ENCODE results near the gene CKAP2.
"Not testable (repeated sequence)": the region's sequence is repeated elsewhere in the genome, so short reads cannot be mapped to it uniquely, and the experiment has no call there.

The CKAP2 gene, protein sequence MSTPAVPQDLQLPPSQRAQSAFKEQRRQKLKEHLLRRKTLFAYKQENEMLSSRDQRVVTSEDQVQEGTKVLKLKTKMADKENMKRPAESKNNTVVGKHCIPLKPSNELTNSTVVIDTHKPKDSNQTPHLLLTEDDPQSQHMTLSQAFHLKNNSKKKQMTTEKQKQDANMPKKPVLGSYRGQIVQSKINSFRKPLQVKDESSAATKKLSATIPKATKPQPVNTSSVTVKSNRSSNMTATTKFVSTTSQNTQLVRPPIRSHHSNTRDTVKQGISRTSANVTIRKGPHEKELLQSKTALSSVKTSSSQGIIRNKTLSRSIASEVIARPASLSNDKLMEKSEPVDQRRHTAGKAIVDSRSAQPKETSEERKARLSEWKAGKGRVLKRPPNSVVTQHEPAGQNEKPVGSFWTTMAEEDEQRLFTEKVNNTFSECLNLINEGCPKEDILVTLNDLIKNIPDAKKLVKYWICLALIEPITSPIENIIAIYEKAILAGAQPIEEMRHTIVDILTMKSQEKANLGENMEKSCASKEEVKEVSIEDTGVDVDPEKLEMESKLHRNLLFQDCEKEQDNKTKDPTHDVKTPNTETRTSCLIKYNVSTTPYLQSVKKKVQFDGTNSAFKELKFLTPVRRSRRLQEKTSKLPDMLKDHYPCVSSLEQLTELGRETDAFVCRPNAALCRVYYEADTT

DNA sequence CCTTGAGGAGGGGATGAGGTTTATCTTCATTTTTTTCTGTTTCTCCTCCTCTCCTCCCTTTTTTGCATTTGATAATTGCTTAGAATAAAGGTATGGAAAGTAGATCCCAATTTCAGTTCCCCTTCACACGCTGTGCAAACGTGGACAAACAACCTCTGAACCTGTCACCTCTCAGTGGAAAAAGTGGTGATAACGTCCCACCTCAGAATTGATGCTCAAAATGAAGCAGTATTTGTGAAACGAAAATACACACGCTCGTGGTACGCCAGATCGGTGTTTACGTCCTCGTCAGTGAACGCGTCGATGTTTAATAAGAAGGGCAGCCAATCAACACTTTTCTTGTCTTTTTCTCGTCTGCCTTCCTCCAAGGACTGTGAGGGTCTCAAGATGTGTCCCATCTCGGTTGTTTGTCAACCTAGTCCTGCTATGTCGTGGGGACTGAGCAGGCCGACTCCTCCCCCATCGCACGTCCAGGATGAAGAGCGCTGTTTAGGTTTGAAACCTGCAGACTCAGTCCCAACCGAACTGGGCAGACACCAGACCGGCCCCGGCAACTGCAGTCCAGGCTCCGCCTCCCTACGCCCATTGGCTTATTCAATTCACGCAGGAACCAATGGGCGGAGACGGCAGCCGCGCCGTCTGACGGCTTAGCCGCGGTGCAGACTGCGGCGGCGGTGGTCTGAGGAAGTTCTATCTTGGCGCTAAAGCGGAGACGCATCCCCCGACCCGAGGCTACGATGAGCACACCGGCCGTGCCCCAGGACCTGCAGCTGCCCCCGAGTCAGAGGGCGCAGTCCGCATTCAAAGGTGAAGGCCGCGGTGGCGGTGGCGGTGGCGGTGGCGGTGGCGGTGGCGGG lies at the start of gene CKAP2:
Gene CKAP2 (plus strand): TSS at position 659 of the 857 bp plus-strand sequence. CDS start 79 bp downstream, at position 738.
- peak; percentile 96 for DNase-seq
- CTCF ChIA-PET = no interaction called here
- Mint-ChIP-seq H3K9me3 (no peaks in the 10 kb centered on the region), H3K4me3 (peak within 1 kb of the TSS; percentile 76), H3K4me1 (peaks cover 68% of the 10 kb centered on the region), H3K27me3 (peaks cover 13% of the 10 kb centered on the region), H3K36me3 (peaks cover 27% of the 10 kb centered on the region), H3K27ac (peak within 1 kb of the TSS; percentile 100)

DNA sequence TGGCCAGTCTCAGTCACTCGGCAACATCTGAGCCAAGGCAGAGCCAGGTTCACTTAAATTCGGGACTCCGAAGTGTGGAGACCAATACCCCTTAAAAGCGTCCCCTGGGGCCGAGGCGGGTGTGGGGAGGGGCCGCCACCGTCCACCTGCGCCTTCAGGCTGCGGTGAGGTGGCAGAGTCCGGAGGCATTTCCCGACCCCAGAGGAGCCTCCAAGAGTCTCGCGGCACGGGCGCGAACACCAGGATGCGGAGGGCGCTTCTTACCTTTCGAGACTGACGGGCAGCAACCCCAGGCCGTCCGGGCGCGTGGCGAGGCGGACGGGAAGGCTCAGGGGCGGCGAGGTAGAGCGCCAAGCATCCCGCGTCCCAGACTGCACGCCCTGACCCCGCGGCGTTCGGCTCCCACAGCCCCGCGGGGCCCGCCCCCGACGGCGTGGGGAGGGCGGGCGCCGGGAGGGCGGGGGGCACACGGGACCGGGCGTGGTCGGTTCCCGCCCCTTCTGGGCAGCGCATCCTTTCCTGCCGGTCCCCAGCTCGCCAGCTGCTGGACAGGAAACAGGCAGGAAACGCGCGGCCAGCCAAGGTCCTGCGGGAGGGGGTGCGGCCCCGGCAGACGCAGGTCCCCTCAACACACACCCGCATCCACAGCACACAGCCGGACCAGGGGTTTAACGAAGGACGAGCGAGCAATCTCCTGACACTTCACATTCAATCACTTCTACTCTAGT lies 49.3 kb upstream of the CKAP2 start, which contains the start of gene THSD1:
Gene THSD1 (minus strand): TSS at position 406 of the 728 bp plus-strand sequence. CDS start 3,572 bp downstream, outside the sequence.
- CTCF ChIA-PET = no interaction called here
- no peaks in the 10 kb centered on the region for H3K9me3 Mint-ChIP-seq
- H3K4me3 Mint-ChIP-seq = peak within 1 kb of the TSS; percentile 60
- peaks cover 19% of the 10 kb centered on the region for H3K4me1 Mint-ChIP-seq
- H3K36me3 Mint-ChIP-seq = peaks cover 2% of the 10 kb centered on the region
- H3K27ac Mint-ChIP-seq = no peak within 1 kb of the TSS
- peaks cover 39% of the 10 kb centered on the region for H3K27me3 Mint-ChIP-seq
- peak; percentile 34 for DNase-seq

DNA sequence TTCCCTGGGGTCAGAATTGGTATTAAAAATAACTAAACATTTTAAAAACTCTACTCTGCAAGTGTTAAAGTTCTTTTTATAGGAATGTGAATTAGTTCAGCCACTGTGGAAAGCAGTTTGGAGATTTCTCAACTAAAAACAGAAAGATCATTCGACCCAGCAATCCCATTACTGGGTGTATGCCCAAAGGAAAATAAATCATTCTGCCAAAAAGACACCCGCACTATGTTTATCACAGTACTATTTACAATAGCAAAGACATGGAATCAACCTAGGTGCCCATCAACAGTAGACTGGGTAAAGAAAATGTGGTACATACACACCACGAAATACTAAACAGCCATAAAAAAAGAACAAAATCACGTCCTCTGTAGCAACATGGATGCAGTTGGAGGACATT lies 48.6 kb upstream of the CKAP2 start:
- H3K4me1 Mint-ChIP-seq = peaks cover 19% of the 10 kb centered on the region
- H3K4me3 Mint-ChIP-seq = peak overlapping the region; percentile 23
- H3K27ac Mint-ChIP-seq = no peak overlapping the region
- CTCF ChIA-PET = no interaction called here
- H3K36me3 Mint-ChIP-seq = peaks cover 4% of the 10 kb centered on the region
- no peaks in the 10 kb centered on the region for H3K9me3 Mint-ChIP-seq
- DNase-seq = no peak
- H3K27me3 Mint-ChIP-seq = peaks cover 39% of the 10 kb centered on the region

DNA sequence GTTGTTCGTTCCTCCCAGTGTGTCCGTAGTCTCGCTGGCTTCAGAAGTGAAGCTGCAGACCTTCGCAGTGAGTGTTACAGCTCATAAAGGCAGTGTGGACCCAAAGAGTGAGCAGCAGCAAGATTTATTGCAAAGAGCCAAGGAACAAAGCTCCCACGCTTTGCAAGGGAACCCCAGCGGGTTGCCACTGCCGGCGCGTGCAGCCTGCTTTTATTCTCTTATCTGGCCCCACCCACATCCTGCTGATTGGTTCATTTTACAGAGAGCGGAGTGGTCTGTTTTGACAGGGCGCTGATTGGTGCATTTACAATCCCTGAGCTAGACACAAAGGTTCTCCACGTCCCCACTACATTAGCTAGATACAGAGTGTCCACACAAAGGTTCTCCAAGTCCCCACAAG lies 47.8 kb upstream of the CKAP2 start:
- H3K36me3 Mint-ChIP-seq, H3K9me3 Mint-ChIP-seq, H3K4me3 Mint-ChIP-seq, DNase-seq, CTCF ChIA-PET, H3K27ac Mint-ChIP-seq: not testable (repeated sequence)
- Mint-ChIP-seq H3K4me1 (peaks cover 19% of the 10 kb centered on the region), H3K27me3 (peaks cover 37% of the 10 kb centered on the region)

DNA sequence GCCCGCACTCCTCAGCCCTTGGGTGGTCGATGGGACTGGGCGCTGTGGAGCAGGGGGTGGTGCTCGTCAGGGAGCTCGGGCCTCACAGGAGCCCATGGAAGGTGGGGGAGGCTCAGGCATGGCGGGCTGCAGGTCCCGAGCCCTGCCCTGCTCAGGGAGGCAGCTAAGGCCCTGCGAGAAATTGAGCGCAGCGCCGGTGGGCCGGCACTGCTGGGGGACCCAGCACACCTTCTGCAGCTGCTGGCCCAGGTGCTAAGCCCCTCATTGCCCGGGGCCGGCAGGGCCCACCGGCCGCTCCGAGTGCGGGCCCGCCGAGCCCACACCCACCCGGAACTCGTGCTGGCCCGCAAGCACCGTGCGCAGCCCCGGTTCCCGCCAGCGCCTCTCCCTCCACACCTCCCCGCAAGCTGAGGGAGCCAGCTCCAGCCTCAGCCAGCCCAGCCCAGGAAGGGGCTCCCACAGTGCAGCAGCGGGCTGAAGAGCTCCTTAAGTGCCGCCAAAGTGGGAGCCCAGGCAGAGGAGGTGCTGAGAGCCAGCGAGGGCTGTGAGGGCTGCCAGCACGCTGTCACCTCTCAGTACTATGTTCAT lies 47.1 kb upstream of the CKAP2 start:
- CTCF ChIA-PET, H3K27ac Mint-ChIP-seq: not testable (repeated sequence)

DNA sequence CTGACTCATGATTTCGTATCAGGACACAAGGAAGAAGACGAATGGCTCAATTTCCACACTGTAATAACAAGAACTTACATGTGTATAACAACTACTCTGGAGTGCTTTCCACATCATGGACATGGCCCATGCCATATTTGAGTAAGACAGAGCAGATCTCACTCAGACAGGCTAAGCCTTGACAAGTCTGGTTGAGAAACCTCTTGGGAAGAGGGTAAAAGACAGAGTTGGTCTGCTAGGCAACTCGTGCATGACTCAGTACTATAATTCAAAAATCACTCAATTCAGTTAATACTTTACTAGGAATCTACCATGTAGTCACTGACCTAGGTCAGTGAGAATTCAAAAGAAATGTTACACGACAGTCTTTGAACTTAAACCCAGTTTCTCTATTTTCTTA lies 43.6 kb upstream of the CKAP2 start:
- DNase-seq = no peak
- H3K27me3 Mint-ChIP-seq = peaks cover 4% of the 10 kb centered on the region
- no peaks in the 10 kb centered on the region for H3K9me3 Mint-ChIP-seq
- CTCF ChIA-PET = interaction anchor here (1.6 kb wide), 1 partner anchor 11 kb away, joined by 3 read pairs; no protein-coding TSS in a partner anchor
- H3K27ac Mint-ChIP-seq = no peak overlapping the region
- no peaks in the 10 kb centered on the region for H3K4me1 Mint-ChIP-seq
- H3K36me3 Mint-ChIP-seq = peaks cover 16% of the 10 kb centered on the region
- H3K4me3 Mint-ChIP-seq = no peak overlapping the region

More for the DNA sequence above, 47.1 kb upstream of the CKAP2 start:
- not testable (repeated sequence) for H3K4me3 Mint-ChIP-seq, DNase-seq, H3K9me3 Mint-ChIP-seq, H3K36me3 Mint-ChIP-seq
- peaks cover 33% of the 10 kb centered on the region for H3K27me3 Mint-ChIP-seq
- peaks cover 19% of the 10 kb centered on the region for H3K4me1 Mint-ChIP-seq

DNA sequence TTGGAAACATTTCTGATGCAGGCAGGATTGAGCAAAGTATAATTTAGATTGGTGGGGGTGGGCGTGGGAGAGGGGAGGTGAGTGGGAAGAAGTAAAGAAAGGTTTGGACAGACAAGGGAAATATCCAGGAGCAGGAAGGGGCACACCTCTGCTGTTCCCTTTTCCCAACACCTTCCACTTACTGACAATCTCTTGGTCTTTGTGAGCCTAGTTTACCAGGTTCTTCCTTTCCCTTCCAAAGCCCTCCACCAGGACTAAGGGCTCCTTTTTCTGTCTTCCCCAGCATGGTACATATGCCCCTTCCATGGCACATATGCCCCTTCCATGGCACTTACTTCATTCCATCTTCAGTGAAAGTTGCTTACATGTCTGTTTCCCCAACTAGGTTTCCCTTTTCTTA lies 43.1 kb upstream of the CKAP2 start:
- H3K27me3 Mint-ChIP-seq = peaks cover 4% of the 10 kb centered on the region
- no peak overlapping the region for H3K4me3 Mint-ChIP-seq
- no peak overlapping the region for H3K27ac Mint-ChIP-seq
- no peaks in the 10 kb centered on the region for H3K9me3 Mint-ChIP-seq
- DNase-seq = no peak
- CTCF ChIA-PET = interaction anchor here (1.6 kb wide), 1 partner anchor 10 kb away, joined by 3 read pairs; no protein-coding TSS in a partner anchor
- H3K36me3 Mint-ChIP-seq = peaks cover 19% of the 10 kb centered on the region
- no peaks in the 10 kb centered on the region for H3K4me1 Mint-ChIP-seq

DNA sequence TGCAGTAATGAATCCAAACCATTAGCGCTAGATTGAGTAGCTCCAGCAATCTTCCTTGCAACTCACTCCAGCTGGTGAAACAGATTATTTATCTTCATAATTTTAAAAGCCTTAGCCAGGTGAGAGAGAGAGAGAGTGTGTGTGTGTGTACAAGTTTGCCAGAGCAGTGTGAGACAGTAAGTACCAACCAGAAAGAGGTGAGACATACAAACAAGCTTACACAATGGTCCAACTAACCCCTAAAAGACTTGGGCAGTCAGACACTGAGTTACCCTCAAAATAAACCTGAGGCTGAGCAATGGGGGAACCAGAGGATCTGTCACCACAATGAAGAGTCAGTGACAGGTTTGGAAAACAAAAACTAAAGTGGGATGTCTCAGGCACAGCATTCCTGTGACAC lies 41.2 kb upstream of the CKAP2 start:
- Mint-ChIP-seq H3K27me3 (no peaks in the 10 kb centered on the region), H3K4me1 (no peaks in the 10 kb centered on the region), H3K4me3 (no peak overlapping the region), H3K27ac (no peak overlapping the region), H3K36me3 (peaks cover 26% of the 10 kb centered on the region), H3K9me3 (no peaks in the 10 kb centered on the region)
- DNase-seq = no peak
- CTCF ChIA-PET = no interaction called here

DNA sequence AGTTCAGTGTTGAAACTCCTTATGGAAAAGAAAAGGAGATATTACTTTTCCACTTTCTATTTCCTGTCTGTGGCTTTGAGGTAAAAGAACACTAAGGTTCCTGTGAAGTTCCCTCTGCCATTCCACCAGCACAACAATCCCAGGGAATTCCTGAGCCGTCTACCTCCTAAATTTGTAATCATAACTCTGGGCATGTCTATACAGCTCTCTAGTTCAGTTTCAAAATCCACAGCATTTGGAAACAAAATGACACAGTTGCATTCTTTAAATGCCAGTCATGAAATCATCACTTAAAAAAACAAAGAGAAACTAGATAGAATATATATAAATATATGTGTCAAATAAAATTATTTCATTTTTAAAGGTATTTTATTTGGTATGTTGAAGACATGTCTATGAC lies 40.3 kb upstream of the CKAP2 start:
- Mint-ChIP-seq H3K36me3 (peaks cover 31% of the 10 kb centered on the region), H3K4me3 (no peak overlapping the region), H3K27me3 (no peaks in the 10 kb centered on the region), H3K9me3 (no peaks in the 10 kb centered on the region), H3K27ac (no peak overlapping the region), H3K4me1 (no peaks in the 10 kb centered on the region)
- DNase-seq = no peak
- CTCF ChIA-PET = no interaction called here

DNA sequence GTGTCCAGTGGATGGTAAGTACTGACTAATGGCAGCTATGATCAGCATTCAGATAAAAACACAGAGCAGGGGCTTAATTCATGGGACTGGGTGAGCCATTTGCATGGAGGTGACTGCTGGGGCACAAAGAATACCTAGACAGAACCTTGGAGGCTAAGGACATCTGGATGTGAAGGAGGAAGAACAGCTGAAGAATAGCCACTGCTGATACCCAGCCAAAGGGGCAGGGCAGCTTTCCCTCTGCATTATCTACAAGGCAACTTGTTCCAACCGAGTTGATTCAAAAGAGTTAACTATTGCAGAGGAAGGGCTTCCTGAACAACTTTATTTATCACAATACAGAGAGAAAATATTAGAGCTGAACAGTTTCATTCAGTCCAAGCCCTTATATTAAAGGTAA lies 36.2 kb upstream of the CKAP2 start:
- CTCF ChIA-PET = interaction anchor here (0.6 kb wide), 1 partner anchor 418 kb away, joined by 3 read pairs; no protein-coding TSS in a partner anchor
- no peaks in the 10 kb centered on the region for H3K27me3 Mint-ChIP-seq
- H3K9me3 Mint-ChIP-seq = no peaks in the 10 kb centered on the region
- H3K36me3 Mint-ChIP-seq = peaks cover 41% of the 10 kb centered on the region
- H3K4me1 Mint-ChIP-seq = no peaks in the 10 kb centered on the region
- no peak for DNase-seq
- no peak overlapping the region for H3K4me3 Mint-ChIP-seq
- no peak overlapping the region for H3K27ac Mint-ChIP-seq

DNA sequence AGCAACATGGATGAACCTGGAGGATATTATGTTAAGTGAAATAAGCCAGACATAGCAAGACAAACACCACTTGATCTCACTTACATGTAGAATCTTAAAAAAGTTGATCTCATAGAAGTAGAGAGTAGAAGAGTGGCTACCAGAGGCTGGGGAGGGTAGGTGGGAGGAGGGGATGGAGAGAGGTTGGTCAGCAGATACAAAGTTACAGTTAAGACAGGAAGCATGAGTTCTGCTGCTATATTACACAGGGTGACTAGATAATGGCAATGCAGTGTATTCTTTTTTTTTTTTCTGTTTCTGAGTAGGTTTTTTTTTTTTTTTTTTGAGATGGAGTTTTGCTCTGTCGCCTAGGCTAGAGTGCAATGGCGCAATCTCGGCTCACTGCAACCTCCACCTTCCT lies 34.1 kb upstream of the CKAP2 start:
- H3K36me3 Mint-ChIP-seq = peaks cover 42% of the 10 kb centered on the region
- no peaks in the 10 kb centered on the region for H3K4me1 Mint-ChIP-seq
- H3K27me3 Mint-ChIP-seq = no peaks in the 10 kb centered on the region
- H3K9me3 Mint-ChIP-seq = no peaks in the 10 kb centered on the region
- CTCF ChIA-PET = no interaction called here
- H3K4me3 Mint-ChIP-seq = no peak overlapping the region
- H3K27ac Mint-ChIP-seq = no peak overlapping the region
- no peak for DNase-seq

DNA sequence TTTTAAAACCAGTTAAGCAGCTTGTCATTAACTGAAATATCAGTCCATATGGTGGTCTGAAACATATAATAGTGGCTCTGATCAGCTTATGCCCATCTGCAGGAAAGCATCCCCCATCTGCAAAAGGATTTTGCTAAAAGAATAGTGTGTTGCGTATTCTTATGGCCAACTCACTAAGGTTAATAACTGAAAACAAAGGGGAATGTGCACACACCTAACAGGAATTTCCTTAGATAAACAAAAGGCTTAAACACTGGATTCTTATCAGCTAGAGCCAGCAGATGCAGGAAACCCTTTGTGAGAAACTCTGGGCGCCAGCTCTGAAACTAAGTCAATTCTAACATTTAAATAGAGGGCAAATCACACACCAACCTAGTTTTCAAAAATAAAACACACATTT lies 27.0 kb upstream of the CKAP2 start:
- no peaks in the 10 kb centered on the region for H3K9me3 Mint-ChIP-seq
- H3K36me3 Mint-ChIP-seq = peaks cover 43% of the 10 kb centered on the region
- H3K27ac Mint-ChIP-seq = no peak overlapping the region
- no peak overlapping the region for H3K4me3 Mint-ChIP-seq
- CTCF ChIA-PET = interaction anchor here (1.2 kb wide), 1 partner anchor 22 kb away, joined by 4 read pairs; the partner anchor contains the start of gene VPS36
- no peak for DNase-seq
- H3K4me1 Mint-ChIP-seq = no peaks in the 10 kb centered on the region
- H3K27me3 Mint-ChIP-seq = no peaks in the 10 kb centered on the region

DNA sequence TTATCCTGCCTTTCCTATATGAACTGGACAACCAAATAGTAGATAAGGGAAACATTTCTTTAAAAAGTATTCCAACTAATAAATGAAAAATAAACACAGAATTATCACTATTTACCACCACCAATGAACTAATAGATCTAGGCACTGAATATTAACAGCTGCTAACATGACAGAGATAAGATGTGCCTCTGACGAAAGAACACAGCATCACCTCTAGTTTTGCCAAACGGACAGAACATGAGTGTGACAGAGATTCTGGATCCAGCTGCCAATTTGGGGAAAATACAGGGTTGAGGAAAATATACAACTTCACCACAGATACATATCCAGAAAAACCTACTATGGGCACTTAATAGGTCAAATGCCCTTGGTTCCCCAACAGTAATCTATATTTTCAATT lies 22.8 kb upstream of the CKAP2 start:
- Mint-ChIP-seq H3K27ac (no peak overlapping the region), H3K4me3 (no peak overlapping the region), H3K9me3 (no peaks in the 10 kb centered on the region), H3K27me3 (no peaks in the 10 kb centered on the region), H3K36me3 (peaks cover 43% of the 10 kb centered on the region), H3K4me1 (peaks cover 4% of the 10 kb centered on the region)
- no peak for DNase-seq
- CTCF ChIA-PET = no interaction called here

All from activated naive CD4-positive, alpha-beta T cell treated with anti-CD3 and anti-CD28 coated beads, Interleukin-2, amount 10 ng/mL, durations not matched to agents 7 days and 5 days (primary cell).